Esophagus muscularis mucosa (tissue), 4 donors: Measurements from ENCODE around the gene MAN1C1. TPM values are rescaled to one million over a fixed set of nuclear protein-coding genes. Genes with fewer than 3 reads are reported as not detected.

Experiments used
- DNase-seq: peaks from one replicate; pipeline ENCODE4 v3.0.0-alpha.2; 2017; ENCODE audit errors: extremely low spot score
- H3K27ac ChIP-seq, 4 donors: fragments of 200-600 bp; sonication (generic); replicated peaks in 1 of 4; 1 replicate in 3 of 4; 2 replicates in 1 of 4; pipeline ENCODE4 v1.5.1; 2016 to 2019; ENCODE audit warnings: mild to moderate bottlenecking in 1 of 4
- H3K27me3 ChIP-seq, 4 donors: fragments of 200-600 bp; sonication (generic); one replicate each; pipeline versions ENCODE4 v1.5.1 to v1.6.0; 2016 to 2019
- H3K36me3 ChIP-seq, 4 donors: fragments of 200-600 bp; sonication (generic); one replicate each; pipeline ENCODE4 v1.5.1; 2016 to 2019
- H3K4me1 ChIP-seq, 4 donors: fragments of 200-600 bp; sonication (generic); one replicate each; pipeline ENCODE4 v1.5.1; 2016 to 2019
- H3K4me3 ChIP-seq, 4 donors: fragments of 200-600 bp; sonication (generic); 1 replicate in 2 of 4; 2 replicates in 2 of 4; pipeline ENCODE4 v1.5.1; 2016 to 2019; ENCODE audit warnings: mild to moderate bottlenecking in 4 of 4, moderate library complexity in 1 of 4
- H3K9me3 ChIP-seq, 4 donors: fragments of 200-600 bp; sonication (generic); 1 replicate in 3 of 4; 2 replicates in 1 of 4; pipeline ENCODE4 v1.5.1; 2016 to 2019
- CTCF ChIP-seq, 3 experiments: fragments of 200-600 bp in 2 of 3; fragments of 450-650 bp in 1 of 3; sonication (generic) in 2 of 3; IDR thresholded peaks; one replicate each; pipeline ENCODE4 v1.5.1; 2017 to 2019; ENCODE audit warnings: antibody characterized with exemption in 3 of 3, mild to moderate bottlenecking in 2 of 3, moderate library complexity in 1 of 3
- EP300 ChIP-seq: sonication (generic); formaldehyde crosslinking; IDR thresholded peaks from one replicate; pipeline ENCODE4 v1.6.1; 2017; ENCODE audit warnings: antibody characterized with exemption
- POLR2A ChIP-seq: fragments of 450-650 bp; IDR thresholded peaks from one replicate; pipeline ENCODE4 v1.6.1; 2017; ENCODE audit warnings: antibody characterized with exemption, moderate library complexity, mild to moderate bottlenecking, low read depth
- POLR2AphosphoS5 ChIP-seq, 2 donors: sonication (generic); formaldehyde crosslinking; IDR thresholded peaks; one replicate each; pipeline ENCODE4 v1.6.1; 2017; ENCODE audit warnings: antibody characterized with exemption in 2 of 2
- WGBS: methylation state at CpG from one replicate; pipeline ENCODE4 v1.1.5; 2018; 5-methylcytosine and 5-hydroxymethylcytosine counted together
- intact Hi-C: fragments of 100-400 bp; cut with DNase I; formaldehyde crosslinking; loops from one replicate; pipeline ENCODE4 v1.15.1; 2023
- total RNA-seq, 4 donors: library from RNA; depleted of rRNA; stranded (reverse); fragments of >200 nt; gene quantifications; one replicate each; pipeline versions ENCODE4 v1.1.0 to v1.2.1, GENCODE V29; 2016

Gene MAN1C1
- total RNA-seq, 4 donors from 2014 or later: 20.2 to 22.8 (median 20.7) TPM

- Histone ChIP-seq H3K9me3 (no peaks in the 10 kb centered on the region), H3K4me3 (no peak overlapping the region), H3K27me3 (no peaks in the 10 kb centered on the region), H3K27ac (peak overlapping the region in 3 of 4 donors; percentile 3 to 93 (median 6)), H3K36me3 (peaks cover 0 to 12% (median 3%) of the 10 kb centered on the region in 4 donors), H3K4me1 (peaks cover 39 to 59% (median 56%) of the 10 kb centered on the region in 4 donors)
- TF ChIP-seq POLR2A (no peak), POLR2AphosphoS5 (IDR thresholded peaks at IDR 0.05) (no peak), EP300 (no peak), CTCF (IDR thresholded peaks at IDR 0.05) (no peak)
- intact Hi-C loops: no loop called here
- DNase-seq: no peak
- WGBS: 92% methylated on average over 16 of the region's 18 CpGs
Observed at GRCh38 chr1:25569597-25570396, 46.8 kb upstream of the MAN1C1 start.

GRCh38 chr1:25570798-25571521, 45.6 kb upstream of the MAN1C1 start:
- TF ChIP-seq POLR2AphosphoS5 (IDR thresholded peaks at IDR 0.05): no peak
- TF ChIP-seq CTCF (IDR thresholded peaks at IDR 0.05): no peak
- TF ChIP-seq EP300: no peak
- no peak for TF ChIP-seq POLR2A
- Histone ChIP-seq H3K27ac (no peak overlapping the region), H3K9me3 (no peaks in the 10 kb centered on the region), H3K27me3 (no peaks in the 10 kb centered on the region), H3K4me3 (no peak overlapping the region), H3K36me3 (peaks cover 0 to under 1% (median 0%) of the 10 kb centered on the region in 4 donors), H3K4me1 (peaks cover 37 to 48% (median 44%) of the 10 kb centered on the region in 4 donors)
- intact Hi-C loops: no loop called here
- 92% methylated on average over 5 of the region's 12 CpGs for WGBS
- no peak for DNase-seq

- no peak overlapping the region for H3K4me3 ChIP-seq
- H3K27ac ChIP-seq: no peak overlapping the region
- DNase-seq: no peak
- intact Hi-C loops: no loop called here
- TF ChIP-seq POLR2A (no peak), CTCF (IDR thresholded peaks at IDR 0.05) (no peak), EP300 (no peak), POLR2AphosphoS5 (IDR thresholded peaks at IDR 0.05) (no peak)
- H3K27me3 ChIP-seq: no peaks in the 10 kb centered on the region
- no peaks in the 10 kb centered on the region for H3K9me3 ChIP-seq
- 70% methylated on average over 2 of the region's 6 CpGs for WGBS
- no peaks in the 10 kb centered on the region for H3K36me3 ChIP-seq
- peaks cover 32 to 42% (median 38%) of the 10 kb centered on the region in 4 donors for H3K4me1 ChIP-seq
Observed at GRCh38 chr1:25571522-25571970, 45.0 kb upstream of the MAN1C1 start.

- Histone ChIP-seq H3K27ac (no peak overlapping the region), H3K36me3 (no peaks in the 10 kb centered on the region), H3K4me3 (no peak overlapping the region), H3K27me3 (no peaks in the 10 kb centered on the region), H3K4me1 (peaks cover 27 to 36% (median 33%) of the 10 kb centered on the region in 4 donors), H3K9me3 (no peaks in the 10 kb centered on the region)
- WGBS: no CpG with 5 or more reads among the region's 5 CpGs
- intact Hi-C loops: no loop called here
- no peak for DNase-seq
- TF ChIP-seq EP300: no peak
- no peak for TF ChIP-seq POLR2A
- TF ChIP-seq POLR2AphosphoS5 (IDR thresholded peaks at IDR 0.05): no peak
- TF ChIP-seq CTCF (IDR thresholded peaks at IDR 0.05): no peak
Observed at GRCh38 chr1:25572107-25572506, 44.5 kb upstream of the MAN1C1 start.
